Measurements from ENCODE around the gene CAPN2.

Gene CAPN2

DNA sequence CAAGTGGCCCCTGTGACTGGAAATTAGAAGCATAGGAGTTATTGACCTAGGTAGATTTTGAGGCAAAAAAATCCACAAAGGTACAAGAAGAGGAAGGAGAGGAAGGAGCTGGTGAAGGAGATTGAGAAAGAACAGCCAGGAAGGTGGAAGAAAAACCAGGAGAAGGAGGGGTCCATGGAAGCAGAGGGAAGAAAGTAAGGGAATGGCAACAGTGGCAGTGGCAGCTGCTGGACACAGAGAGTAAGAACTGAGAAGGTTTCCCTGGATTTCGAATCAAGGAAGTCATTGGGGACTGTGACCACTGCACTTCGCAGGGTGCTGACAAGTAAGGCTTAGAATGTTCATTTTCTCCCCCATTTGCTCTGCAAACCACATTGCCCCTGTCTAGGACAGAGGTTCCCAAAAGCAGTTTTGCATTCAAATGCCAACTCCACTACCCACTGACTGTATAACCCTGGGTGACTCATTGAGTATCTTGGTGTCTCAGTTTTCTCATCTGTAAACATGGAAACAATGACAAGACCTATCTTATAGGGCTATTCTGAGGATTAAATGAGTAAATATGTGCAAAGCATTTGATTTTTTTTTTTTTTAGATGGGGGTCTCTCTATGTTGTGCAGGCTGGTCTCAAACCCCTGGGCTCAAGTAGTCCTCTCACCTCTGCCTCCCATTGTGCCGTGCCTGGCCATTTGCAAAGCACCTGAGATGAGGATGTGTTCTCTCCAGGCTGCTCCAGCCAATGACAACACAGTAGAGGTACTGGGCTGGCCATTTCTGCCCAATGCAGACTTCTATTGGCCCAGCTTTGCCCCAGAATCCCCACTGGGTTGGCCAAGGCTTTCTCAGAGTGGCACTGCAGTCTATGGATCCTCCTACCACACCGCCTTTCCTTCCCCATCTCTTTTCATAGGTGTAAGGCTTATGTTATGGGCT, 9.3 kb upstream of the CAPN2 start:
- DNase-seq (ENCODE audit: low read depth): no peak

GRCh38 chr1:223703668-223704013, 8.7 kb upstream of the CAPN2 start:
- no peak for DNase-seq (ENCODE audit: low read depth)

DNA sequence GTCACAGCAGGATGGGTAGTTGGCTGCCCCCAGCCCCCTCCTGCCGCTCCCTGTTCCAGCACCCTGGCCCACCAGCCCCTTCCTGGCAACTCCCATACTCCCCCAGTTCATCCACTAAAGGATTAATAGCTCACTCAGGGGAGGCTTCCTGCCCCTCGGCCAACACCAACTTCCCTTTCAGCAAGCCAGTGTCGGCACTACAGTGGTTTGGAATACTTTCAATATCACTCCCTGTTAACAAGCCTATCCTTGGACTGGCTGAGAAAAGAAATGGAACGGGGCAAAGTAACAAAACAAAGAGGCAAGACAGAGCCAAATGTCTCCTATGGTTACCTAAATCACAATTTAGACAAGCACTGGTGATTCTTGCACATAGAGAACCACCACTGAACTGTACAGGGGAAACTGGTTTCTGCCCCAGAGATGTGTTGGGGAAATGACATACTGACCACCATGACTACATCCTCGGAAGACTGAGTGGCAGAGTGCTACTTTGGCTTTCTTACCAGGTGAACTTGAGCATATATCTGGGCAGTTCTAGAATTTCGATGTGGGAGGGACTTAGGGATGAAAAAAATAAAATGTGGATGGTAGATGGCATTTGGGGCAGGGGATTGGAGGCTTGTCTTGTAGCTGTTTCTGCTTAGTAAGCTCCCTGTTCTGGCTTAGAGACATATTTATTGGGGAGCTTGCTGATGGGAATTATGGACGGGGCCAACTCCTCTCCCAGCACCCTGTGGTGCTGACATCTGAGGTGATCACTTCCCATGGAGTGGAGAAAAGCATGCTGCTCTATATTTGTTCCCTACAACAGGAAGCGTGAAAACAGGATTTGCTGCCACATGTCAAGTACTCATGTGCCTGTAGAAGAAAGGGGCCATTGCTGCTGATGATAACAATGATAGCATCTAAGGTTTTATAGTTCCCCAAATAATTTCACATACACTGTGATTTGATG, 7.1 kb upstream of the CAPN2 start:
- DNase-seq (ENCODE audit: low read depth): no peak

DNA sequence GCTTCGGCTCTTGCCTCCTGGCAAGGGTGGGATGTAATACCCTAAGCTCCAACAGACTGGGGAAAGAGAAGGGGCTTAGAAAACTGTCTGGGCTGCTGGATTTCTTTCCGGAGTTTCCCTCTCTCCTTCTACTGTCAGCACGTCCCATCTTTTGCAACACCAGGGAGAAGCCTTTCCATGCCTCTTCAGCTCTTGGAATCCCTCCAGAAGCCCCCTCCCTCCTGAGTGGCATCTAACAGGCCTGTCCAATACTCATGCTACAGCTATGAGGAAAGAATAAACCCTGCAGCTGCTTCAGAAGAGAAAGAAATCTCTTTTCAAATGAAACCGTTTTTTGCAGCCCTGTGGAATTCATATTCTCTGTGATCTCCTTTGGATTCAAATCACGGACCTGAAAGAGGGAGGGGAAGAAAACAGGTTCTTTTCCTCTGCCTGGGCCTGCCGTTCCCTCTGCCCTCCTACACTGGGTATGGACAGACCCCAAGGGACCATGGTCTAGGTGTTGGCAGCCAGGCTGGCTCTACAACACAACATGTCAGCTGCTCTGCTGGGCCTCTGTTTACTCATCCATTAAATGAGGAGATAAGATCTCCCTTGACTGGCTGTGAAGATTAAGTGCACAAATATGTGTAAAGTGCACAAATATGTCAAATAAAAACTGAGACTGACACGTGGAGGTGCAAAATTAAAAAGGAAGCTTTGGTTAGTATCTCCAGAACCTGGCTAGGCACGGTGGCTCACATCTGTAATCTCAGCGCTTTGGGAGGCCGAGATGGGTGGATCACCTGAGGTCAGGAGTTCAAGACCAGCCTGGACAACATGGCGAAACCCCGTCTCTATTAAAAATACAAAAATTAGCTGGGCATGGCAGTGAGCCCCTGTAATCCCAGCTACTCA, 6.0 kb upstream of the CAPN2 start:
- no peak for DNase-seq (ENCODE audit: low read depth)

DNA sequence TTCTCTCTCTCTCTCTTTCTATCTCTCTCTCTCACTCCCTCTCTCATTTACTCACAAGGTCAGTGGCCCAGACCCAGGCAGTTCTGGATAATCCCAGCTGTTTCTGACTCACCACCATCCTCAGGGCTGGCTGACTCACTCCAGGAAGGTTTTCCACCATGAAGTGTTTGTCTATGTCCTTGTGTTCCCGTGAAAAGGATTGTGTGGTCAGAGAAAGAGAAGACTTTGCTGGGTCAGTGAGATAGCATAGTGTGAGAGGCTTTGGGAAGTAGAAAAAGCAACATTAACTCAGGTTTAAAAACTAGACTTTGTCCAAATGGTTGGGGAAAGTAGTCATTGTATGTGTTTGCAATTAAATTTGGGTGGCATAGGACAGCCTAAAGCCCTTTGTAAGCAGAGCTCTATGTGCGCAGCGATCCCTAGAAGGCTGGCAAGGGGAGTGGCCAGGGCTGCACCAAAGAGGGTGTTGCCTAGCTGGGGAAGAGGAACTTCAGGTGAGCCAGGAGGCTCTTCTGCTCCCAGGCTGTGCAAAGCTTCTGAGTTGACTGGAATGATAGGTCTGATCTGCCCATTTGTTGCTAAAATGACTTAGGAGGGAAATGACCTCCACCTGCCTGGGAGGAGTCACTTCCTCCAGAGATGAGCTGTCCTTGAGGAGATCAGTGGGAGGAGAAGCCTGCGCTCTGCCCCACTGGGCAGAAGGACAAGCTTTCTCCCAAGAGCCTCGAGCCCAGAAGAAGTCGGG, 4.9 kb upstream of the CAPN2 start:
- no peak for DNase-seq (ENCODE audit: low read depth)

- DNase-seq (ENCODE audit: low read depth): no peak
Observed at GRCh38 chr1:223708001-223708359, 4.4 kb upstream of the CAPN2 start.

GRCh38 chr1:223708651-223709268, 3.6 kb upstream of the CAPN2 start:
- no peak for DNase-seq (ENCODE audit: low read depth)

GRCh38 chr1:223709598-223709997, 2.7 kb upstream of the CAPN2 start:
- no peak for DNase-seq (ENCODE audit: low read depth)

DNA sequence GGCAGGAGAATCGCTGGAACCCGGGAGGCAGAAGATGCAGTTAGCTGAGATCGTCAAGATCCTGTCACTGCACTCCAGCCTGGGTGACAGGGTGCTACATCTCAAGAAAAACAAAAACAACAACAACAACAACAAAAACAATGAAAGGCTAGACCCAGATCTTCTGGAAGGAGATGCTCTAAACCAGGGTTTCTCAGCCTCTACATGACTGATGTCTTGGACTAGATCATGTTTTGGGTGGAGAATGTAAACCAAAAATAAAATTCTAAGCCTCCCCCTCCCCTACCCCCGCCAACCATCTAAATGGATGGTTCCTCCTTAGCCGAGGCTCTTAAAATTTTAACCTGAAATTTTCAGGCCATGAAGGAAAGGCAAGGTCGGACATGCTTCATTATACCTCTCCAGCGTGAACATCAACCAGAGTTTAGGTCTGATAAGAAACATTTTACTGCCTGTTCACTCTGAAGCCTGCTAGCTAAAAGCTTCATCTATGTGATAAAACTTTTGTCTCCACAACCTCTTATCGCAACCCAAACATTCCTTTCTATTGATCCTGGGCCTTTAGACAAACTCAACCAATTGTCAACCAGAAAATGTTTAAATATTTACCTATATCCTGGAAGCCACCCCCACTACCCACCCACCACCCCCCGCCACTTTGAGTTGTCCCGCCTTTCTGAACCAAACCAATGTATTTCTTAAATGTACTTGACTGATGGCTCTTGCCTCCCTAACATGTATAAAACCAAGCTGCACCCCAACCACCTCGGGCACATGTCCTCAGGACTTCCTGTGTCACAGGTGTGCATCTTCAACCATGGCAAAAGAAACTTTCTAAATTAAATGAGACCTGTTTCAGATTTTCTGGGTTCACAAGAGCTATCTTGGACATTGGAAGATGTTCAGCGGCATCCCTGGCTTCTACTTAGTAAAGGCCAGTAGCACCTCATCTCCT, 1.9 kb upstream of the CAPN2 start:
- no peak for DNase-seq (ENCODE audit: low read depth)

DNA sequence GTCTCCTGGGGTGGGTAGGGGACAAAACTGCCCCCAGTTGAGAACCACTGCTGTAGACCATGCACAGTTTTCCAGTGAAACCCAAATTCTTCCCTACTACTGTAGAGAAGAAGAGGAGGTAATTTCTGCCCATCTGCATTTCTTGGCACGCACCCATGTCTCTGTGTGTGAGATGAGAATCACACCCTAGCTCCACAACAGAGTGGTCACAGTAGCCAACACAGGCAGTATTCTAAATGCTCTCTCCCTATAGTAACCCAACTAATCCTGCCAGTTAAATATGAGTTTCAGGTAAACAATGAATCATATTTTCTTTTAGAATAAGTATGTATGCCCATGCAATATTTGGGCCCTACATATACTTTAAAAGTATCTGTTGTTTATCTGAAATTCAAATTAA, 1.2 kb upstream of the CAPN2 start:
- no peak for DNase-seq (ENCODE audit: low read depth)

DNA sequence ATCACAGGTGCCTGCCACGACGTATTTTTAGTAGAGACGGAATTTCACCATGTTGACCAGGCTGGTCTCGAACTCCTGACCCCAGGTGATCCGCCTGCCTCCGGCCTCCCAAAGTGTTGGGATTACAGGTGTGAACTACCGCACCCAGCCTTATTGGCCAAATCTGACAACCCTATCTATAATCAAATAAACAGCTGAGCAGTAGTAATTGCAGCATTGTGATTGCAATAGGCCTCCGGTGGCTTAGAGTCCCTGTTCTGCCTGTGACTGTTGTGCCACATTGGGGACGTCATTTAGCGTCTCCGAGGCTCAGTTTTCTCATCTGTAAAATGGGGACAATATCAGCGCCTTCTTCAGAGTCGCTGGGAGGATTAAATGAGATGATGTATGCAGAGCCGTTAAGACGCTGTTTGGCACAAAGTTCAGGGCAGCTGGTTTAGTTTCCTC, 569 bp upstream of the CAPN2 start:
- DNase-seq (ENCODE audit: low read depth): no peak

GRCh38 chr1:223712850-223713474, 623 bp downstream of the CAPN2 start:
- DNase-seq (ENCODE audit: low read depth): no peak

- no peak for DNase-seq (ENCODE audit: low read depth)
Observed at GRCh38 chr1:223713546-223714420, 1.4 kb downstream of the CAPN2 start.

- DNase-seq (ENCODE audit: low read depth): no peak
Observed at GRCh38 chr1:223714421-223714724, 2.0 kb downstream of the CAPN2 start.

- no peak for DNase-seq (ENCODE audit: low read depth)
Observed at GRCh38 chr1:223714849-223715603, 2.7 kb downstream of the CAPN2 start.

- DNase-seq (ENCODE audit: low read depth): no peak
Observed at GRCh38 chr1:223715604-223716172, 3.3 kb downstream of the CAPN2 start.

DNA sequence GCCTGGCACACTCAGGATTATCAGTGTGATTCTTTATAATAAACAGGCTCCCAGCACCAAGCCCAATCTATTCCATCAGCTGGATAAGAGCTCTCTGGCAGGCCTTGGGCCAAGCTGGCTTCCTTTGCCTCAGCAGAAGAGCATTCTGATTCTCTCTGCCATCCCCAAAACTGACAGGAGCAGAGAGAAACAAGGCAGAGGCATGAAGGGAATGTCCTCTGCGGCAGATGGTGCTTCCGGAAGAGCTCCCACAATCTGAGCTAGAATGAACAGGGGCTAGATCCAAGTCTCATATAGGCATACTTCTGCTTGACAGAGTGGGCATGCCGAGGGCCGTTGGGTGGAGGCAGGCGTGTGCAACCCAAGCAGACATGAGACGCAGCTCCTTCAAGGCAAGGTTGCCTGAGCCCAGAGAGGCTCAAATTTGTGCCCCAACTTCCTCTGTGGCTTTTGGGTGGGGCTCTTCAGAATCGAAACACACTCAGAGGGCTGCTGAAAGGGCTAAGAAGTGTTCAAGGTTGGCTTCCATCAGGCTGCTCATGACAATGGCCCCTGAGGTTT, 4.0 kb downstream of the CAPN2 start:
- no peak for DNase-seq (ENCODE audit: low read depth)

All from stimulated activated CD8-positive, alpha-beta memory T cell treated with anti-CD3 and anti-CD28 coated beads, Interleukin-12 subunit alpha, Interleukin-12 subunit beta, amount 100 ng/mL, for 1 hour (primary cell).